Karpas-422 (cell line): Measurements from ENCODE around the gene EYA4. TPM values are rescaled to one million over a fixed set of nuclear protein-coding genes. Genes with fewer than 3 reads are reported as not detected.

Experiments
- DNase-seq: peaks from one replicate; pipeline ENCODE4 v3.0.0-alpha.2; 2015
- H2AFZ ChIP-seq: fragments of 200-600 bp; sonication (generic); 2 replicates; pipeline ENCODE4 v1.6.1; 2014; ENCODE audit warnings: antibody characterized with exemption, low read length, mixed read lengths
- H3K27ac ChIP-seq: fragments of 200-600 bp; sonication (generic); 2 replicates; pipeline ENCODE4 v1.5.1; 2014; ENCODE audit warnings: mild to moderate bottlenecking, low read length, moderate library complexity
- H3K27me3 ChIP-seq: fragments of 200-600 bp; sonication (generic); 2 replicates; pipeline ENCODE4 v1.6.1; 2014; ENCODE audit warnings: low read length, mixed read lengths
- H3K36me3 ChIP-seq: fragments of 200-600 bp; sonication (generic); 2 replicates; pipeline ENCODE4 v1.6.1; 2014; ENCODE audit warnings: low read length, mixed read lengths; ENCODE audit not compliant: insufficient read depth
- H3K4me1 ChIP-seq: fragments of 200-600 bp; sonication (generic); 2 replicates; pipeline ENCODE4 v1.6.1; 2014; ENCODE audit warnings: mild to moderate bottlenecking, low read length, mixed read lengths
- H3K4me2 ChIP-seq: fragments of 200-600 bp; sonication (generic); 2 replicates; pipeline ENCODE4 v1.6.1; 2014; ENCODE audit warnings: low read length, low read depth, mild to moderate bottlenecking; ENCODE audit not compliant: poor library complexity, severe bottlenecking
- H3K4me3 ChIP-seq: fragments of 200-600 bp; sonication (generic); 2 replicates; pipeline ENCODE4 v1.5.1; 2014; ENCODE audit warnings: mild to moderate bottlenecking, antibody characterized with exemption, low read length, mixed read lengths
- H3K79me2 ChIP-seq: fragments of 200-600 bp; sonication (generic); 2 replicates; pipeline ENCODE4 v1.6.1; 2014; ENCODE audit warnings: mild to moderate bottlenecking, low read length, mixed read lengths
- H3K9ac ChIP-seq: fragments of 200-600 bp; sonication (generic); 2 replicates; pipeline ENCODE4 v1.6.0; 2014; ENCODE audit warnings: low read length
- H3K9me2 ChIP-seq: fragments of 200-600 bp; sonication (generic), shearing (Covaris generic); replicated peaks from 2 replicates; pipeline ENCODE4 v1.6.0; 2014; ENCODE audit warnings: mild to moderate bottlenecking, low read length, moderate library complexity; ENCODE audit not compliant: insufficient read depth
- H3K9me3 ChIP-seq: fragments of 300-700, 200-600 bp; sonication (generic); 2 replicates; pipeline ENCODE4 v1.6.1; 2014; ENCODE audit warnings: low read length, mixed read lengths
- H4K20me1 ChIP-seq: fragments of 200-600 bp; sonication (generic); 2 replicates; pipeline ENCODE4 v1.6.1; 2014; ENCODE audit warnings: mild to moderate bottlenecking, antibody characterized with exemption, low read length, low read depth; ENCODE audit not compliant: insufficient read depth
- total RNA-seq: library from RNA; depleted of rRNA; stranded (reverse); fragments of >200 nt; shearing (Covaris generic); gene quantifications from 2 replicates; pipeline ENCODE4 v1.2.3, GENCODE V29; 2014; ENCODE audit warnings: low replicate concordance

Gene EYA4
- total RNA-seq, 1 experiment from 2014 or later = not detected

DNA sequence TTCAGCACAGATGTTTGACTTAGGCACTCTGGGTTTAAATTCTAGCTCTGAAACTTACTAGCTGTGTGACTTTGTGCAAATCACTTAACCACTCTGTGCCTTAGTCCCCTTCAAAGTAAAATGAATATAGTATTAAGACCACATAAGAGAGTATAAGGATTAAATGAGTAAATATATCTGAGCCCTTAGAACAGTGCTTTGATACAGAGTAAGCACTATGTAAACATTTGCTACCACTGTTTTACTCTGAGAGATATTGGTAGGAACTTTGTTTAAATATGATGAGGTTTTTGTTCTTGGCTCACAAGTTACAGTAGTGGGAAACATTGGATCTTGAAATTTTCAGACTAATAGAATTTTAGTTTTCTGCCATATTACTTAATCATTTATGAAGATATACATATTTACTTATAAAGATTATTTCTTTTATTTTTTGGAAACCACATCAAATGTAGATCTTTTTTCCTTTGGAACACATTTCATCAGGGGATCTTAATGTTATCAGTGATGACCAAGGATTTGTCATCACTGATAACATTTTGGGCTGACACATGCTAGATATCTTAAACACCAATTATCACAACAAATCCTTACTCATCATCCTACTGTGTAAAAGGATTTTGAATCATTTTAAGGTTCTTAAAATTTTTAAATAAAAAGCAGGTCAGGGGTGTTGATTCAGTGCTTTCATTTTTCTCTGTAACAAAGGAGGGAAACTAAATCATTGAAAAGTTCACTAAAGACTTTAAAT is 226.2 kb downstream of the EYA4 start:
- Histone ChIP-seq H2AFZ (no peak overlapping the region), H3K4me3 (no peak overlapping the region), H4K20me1 (no peaks in the 10 kb centered on the region), H3K4me2 (no peak overlapping the region), H3K27ac (no peak overlapping the region), H3K9me2 (no peaks in the 10 kb centered on the region), H3K36me3 (no peaks in the 10 kb centered on the region), H3K4me1 (no peaks in the 10 kb centered on the region), H3K9ac (no peak overlapping the region), H3K9me3 (no peaks in the 10 kb centered on the region), H3K27me3 (no peaks in the 10 kb centered on the region), H3K79me2 (no peaks in the 10 kb centered on the region)
- DNase-seq = no peak

DNA sequence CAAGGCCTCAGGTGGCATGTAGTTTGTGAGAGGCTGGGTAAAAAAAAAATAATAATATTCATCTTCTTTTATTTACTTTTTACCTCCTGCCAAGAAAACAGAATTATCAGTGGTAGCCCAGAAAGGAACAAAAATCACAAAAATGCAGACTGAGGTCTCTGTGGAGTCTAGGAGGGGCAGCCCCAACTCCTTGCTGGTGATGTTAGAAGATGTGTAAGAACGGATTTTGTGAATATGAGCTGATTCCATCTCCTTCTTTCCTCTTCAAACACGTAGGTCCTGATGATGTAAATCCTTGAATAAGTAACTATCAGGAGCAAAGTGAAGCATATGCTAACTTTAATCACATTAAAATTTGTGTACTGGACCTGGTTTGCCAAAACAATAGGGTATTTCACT is 226.8 kb downstream of the EYA4 start:
- no peaks in the 10 kb centered on the region for H3K9me3 ChIP-seq
- H4K20me1 ChIP-seq = no peaks in the 10 kb centered on the region
- H3K79me2 ChIP-seq = no peaks in the 10 kb centered on the region
- H3K27ac ChIP-seq = no peak overlapping the region
- no peaks in the 10 kb centered on the region for H3K9me2 ChIP-seq
- DNase-seq = no peak
- H3K4me2 ChIP-seq = no peak overlapping the region
- H3K9ac ChIP-seq = no peak overlapping the region
- H3K4me3 ChIP-seq = no peak overlapping the region
- H2AFZ ChIP-seq = no peak overlapping the region
- H3K4me1 ChIP-seq = no peaks in the 10 kb centered on the region
- no peaks in the 10 kb centered on the region for H3K27me3 ChIP-seq
- H3K36me3 ChIP-seq = no peaks in the 10 kb centered on the region

DNA sequence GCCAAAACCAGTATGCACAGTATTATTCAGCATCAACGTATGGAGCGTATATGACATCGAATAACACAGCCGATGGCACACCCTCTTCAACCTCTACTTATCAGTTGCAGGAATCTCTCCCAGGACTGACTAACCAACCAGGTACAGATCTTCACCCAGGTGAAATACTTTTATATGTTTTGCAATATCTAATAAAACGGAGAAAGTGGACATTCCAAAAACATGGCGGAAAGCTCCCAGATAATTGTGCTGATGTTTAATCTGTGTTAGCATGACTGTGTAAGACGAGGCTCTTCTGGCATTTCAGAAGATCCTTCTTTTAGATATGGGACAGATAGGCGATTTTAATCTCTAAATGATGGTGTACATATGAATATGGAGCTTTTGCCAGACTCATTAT is 227.4 kb downstream of the EYA4 start:
- H3K4me2 ChIP-seq = no peak overlapping the region
- no peak overlapping the region for H3K27ac ChIP-seq
- H3K9me3 ChIP-seq = no peaks in the 10 kb centered on the region
- H2AFZ ChIP-seq = no peak overlapping the region
- H3K4me1 ChIP-seq = no peaks in the 10 kb centered on the region
- H3K9ac ChIP-seq = no peak overlapping the region
- no peaks in the 10 kb centered on the region for H3K27me3 ChIP-seq
- H3K36me3 ChIP-seq = no peaks in the 10 kb centered on the region
- no peaks in the 10 kb centered on the region for H4K20me1 ChIP-seq
- no peaks in the 10 kb centered on the region for H3K79me2 ChIP-seq
- no peak for DNase-seq
- no peak overlapping the region for H3K4me3 ChIP-seq
- H3K9me2 ChIP-seq = no peaks in the 10 kb centered on the region

DNA sequence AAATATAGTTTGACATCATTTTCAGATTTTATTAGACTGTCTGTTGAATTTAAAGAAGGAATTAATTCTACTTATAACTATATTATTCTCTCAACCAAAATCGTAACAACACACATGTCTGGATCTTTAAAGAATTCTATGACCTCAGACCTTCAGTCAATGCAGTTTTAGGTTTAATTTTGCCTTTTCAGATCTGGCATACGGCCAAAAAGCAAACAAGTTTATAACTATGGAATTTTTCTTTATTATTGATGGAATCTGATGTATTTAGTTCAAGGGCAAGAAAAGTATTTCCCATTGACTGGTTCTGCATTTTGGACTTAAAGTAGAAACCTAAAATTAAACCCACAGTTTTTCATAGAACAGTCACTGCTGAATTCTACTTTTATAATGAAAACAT is 233.4 kb downstream of the EYA4 start:
- Histone ChIP-seq H3K4me3 (no peak overlapping the region), H3K9me2 (no peaks in the 10 kb centered on the region), H2AFZ (no peak overlapping the region), H3K9me3 (no peaks in the 10 kb centered on the region), H4K20me1 (no peaks in the 10 kb centered on the region), H3K4me2 (no peak overlapping the region), H3K27ac (no peak overlapping the region), H3K9ac (no peak overlapping the region), H3K79me2 (no peaks in the 10 kb centered on the region), H3K27me3 (no peaks in the 10 kb centered on the region), H3K36me3 (no peaks in the 10 kb centered on the region), H3K4me1 (no peaks in the 10 kb centered on the region)
- no peak for DNase-seq

DNA sequence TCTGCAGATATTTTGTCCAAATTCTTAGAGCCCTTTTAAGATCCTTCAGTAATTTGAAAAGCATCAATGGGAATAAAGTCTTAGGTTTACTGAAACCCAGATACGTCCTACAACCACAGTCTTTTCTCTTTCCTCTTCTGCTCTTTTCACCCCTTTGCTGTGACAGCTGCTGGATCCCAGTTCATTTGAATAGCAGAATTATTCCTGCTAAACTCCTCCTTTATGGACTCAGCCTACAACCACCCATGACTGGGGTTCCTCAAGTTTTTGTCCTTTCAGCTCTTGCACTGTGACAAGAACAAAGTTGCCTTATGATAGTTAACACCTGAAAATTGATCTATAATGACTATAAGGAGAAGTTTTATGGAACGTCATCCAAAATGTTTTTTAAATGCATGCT is 237.5 kb downstream of the EYA4 start:
- H3K4me2 ChIP-seq = no peak overlapping the region
- no peaks in the 10 kb centered on the region for H3K79me2 ChIP-seq
- no peak for DNase-seq
- H4K20me1 ChIP-seq = no peaks in the 10 kb centered on the region
- no peak overlapping the region for H3K9ac ChIP-seq
- no peaks in the 10 kb centered on the region for H3K27me3 ChIP-seq
- H3K36me3 ChIP-seq = no peaks in the 10 kb centered on the region
- H3K4me1 ChIP-seq = no peaks in the 10 kb centered on the region
- no peak overlapping the region for H3K4me3 ChIP-seq
- no peaks in the 10 kb centered on the region for H3K9me3 ChIP-seq
- no peak overlapping the region for H2AFZ ChIP-seq
- no peak overlapping the region for H3K27ac ChIP-seq
- H3K9me2 ChIP-seq = no peaks in the 10 kb centered on the region

DNA sequence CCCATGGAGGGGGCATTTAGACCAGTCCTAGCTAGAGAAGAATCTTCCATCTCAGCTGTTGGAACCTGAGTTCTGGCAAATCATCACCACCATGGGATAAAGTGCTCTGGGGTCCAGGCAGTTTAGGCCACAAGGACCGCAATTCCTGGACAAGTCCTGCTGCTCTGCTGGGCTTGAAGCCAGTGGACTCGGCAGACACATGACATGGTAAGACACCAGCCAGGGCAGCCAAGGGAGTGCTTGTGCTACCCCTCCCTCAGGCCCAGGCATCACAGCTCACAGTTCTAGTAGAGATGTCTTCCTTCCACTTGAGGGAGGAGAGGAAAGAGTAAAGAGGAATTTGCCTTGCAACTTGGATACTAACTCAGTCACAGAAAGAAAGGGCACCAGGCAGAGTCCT is 246.0 kb downstream of the EYA4 start:
- Histone ChIP-seq H3K4me3 (no peak overlapping the region), H2AFZ (no peak overlapping the region), H3K27ac (no peak overlapping the region), H3K4me2 (no peak overlapping the region), H3K36me3 (no peaks in the 10 kb centered on the region), H3K9ac (no peak overlapping the region), H3K79me2 (no peaks in the 10 kb centered on the region), H3K9me2 (no peaks in the 10 kb centered on the region), H3K4me1 (no peaks in the 10 kb centered on the region), H3K9me3 (no peaks in the 10 kb centered on the region), H4K20me1 (no peaks in the 10 kb centered on the region), H3K27me3 (no peaks in the 10 kb centered on the region)
- DNase-seq = no peak

DNA sequence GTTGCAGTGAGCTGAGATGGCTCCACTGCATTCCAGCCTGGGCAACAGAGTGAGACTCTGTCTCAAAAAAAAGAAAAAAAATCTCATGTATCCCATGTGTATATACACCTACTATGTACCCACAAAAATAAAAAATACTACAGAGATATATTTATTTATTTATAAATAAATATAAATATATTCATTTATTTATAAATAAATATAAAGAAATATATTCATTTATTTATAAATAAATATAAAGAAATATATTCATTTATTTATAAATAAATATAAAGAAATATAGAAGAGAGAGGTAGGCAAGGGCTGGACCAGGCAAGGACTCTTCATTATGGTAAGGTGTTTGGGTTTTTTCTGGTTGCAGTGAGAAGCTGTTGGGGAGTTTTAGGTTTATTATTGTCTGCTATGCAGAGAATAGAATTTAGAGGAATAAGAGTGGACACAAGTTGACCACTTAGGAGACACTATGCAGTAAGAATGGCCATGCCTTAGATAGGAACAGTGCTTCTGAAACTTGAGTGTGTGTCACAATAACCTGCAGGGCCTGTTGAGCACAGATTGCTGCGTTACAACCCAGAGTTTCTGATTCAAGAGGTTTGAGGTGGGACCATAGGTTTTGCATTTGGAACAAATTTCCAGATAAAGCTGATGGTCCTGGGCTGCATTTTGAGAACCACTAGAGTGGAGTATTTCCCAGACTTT is 254.2 kb downstream of the EYA4 start:
- no peak overlapping the region for H3K9ac ChIP-seq
- H3K4me3 ChIP-seq = no peak overlapping the region
- no peak overlapping the region for H2AFZ ChIP-seq
- H3K4me1 ChIP-seq = no peaks in the 10 kb centered on the region
- no peak overlapping the region for H3K4me2 ChIP-seq
- H3K27ac ChIP-seq = no peak overlapping the region
- H3K9me2 ChIP-seq = no peaks in the 10 kb centered on the region; the same call in 1 of the 2 replicates
- no peaks in the 10 kb centered on the region for H4K20me1 ChIP-seq
- H3K27me3 ChIP-seq = no peaks in the 10 kb centered on the region
- no peaks in the 10 kb centered on the region for H3K9me3 ChIP-seq
- DNase-seq = no peak
- H3K79me2 ChIP-seq = no peaks in the 10 kb centered on the region
- H3K36me3 ChIP-seq = no peaks in the 10 kb centered on the region

DNA sequence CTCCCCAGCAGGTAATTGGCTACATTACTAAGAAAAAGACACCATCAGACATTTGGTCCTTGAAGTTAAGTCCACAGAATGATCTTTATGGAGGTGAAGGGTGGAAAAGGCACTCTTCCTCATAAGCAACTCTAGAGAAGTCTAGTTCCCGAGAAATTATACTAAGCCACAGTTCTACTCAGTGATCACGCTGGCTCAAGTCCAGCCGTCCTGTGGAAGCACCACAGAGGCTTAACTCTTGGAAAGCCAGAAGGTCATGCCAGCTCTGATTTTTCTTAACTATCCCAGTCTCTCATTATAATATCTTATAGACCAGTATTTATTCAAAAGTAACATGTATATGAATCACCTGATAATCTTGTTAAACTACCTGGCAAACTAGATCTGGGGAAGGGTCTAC is 258.5 kb downstream of the EYA4 start:
- H4K20me1 ChIP-seq = no peaks in the 10 kb centered on the region
- H3K4me1 ChIP-seq = no peaks in the 10 kb centered on the region
- H3K4me2 ChIP-seq = no peak overlapping the region
- no peak overlapping the region for H3K9ac ChIP-seq
- no peaks in the 10 kb centered on the region for H3K79me2 ChIP-seq
- H3K9me3 ChIP-seq = no peaks in the 10 kb centered on the region
- DNase-seq = no peak
- H2AFZ ChIP-seq = no peak overlapping the region
- no peak overlapping the region for H3K27ac ChIP-seq
- no peaks in the 10 kb centered on the region for H3K36me3 ChIP-seq
- H3K4me3 ChIP-seq = no peak overlapping the region
- no peaks in the 10 kb centered on the region for H3K9me2 ChIP-seq
- H3K27me3 ChIP-seq = no peaks in the 10 kb centered on the region
